K562 (cell line): Measurements from ENCODE around the gene VPS41. TPM values are rescaled to one million over a fixed set of nuclear protein-coding genes. Genes with fewer than 3 reads are reported as not detected.

ENCODE experiments used
- ATAC-seq: fragments of 200-7000 bp; cut with Tn5 transposase; 3 replicates; pipeline ENCODE4 v1.9.1; 2020; ENCODE audit warnings: moderate library complexity
- BruUV-seq: library from RNA; stranded (reverse); fragments of 400-500 nt; replicated peaks from 2 replicates; lab custom pipeline; 2021; lab: Mats Ljungman, UMichigan
- CTCF ChIA-PET: fragments of 300-600 bp; formaldehyde crosslinking; extraction: SDS; loops from one replicate; lab custom pipeline; 2021; ENCODE audit warnings: low intra/inter-chr PET ratio; lab: Yijun Ruan, JAX
- POLR2A ChIA-PET: fragments of 300-600, 350-650 bp; sonication (Branson Sonifier 250); formaldehyde crosslinking; extraction: SDS; loops from one replicate; lab custom pipeline; 2021; ENCODE audit warnings: antibody characterized with exemption, inconsistent platforms; lab: Yijun Ruan, JAX
- DNase-seq, 4 experiments: peaks; one replicate each; pipeline versions ENCODE4 v3.0.0 to v3.0.0-alpha.2; 2011 to 2018; ENCODE audit warnings: low spot score in 3 of 4, mixed read lengths in 3 of 4; ENCODE audit errors: extremely low read depth in 1 of 4
- FAIRE-seq: peaks from 2 replicates; lab custom pipeline; 2011; peaks lifted over from hg19 to GRCh38; lab: Jason Lieb, UNC
- H2AFZ ChIP-seq: 2 replicates; pipeline ENCODE4 v1.6.0; 2011; ENCODE audit warnings: low read depth, low read length, control low read depth, inconsistent platforms
- H3K27ac ChIP-seq: fragments of 200-600 bp; 3 replicates; pipeline ENCODE4 v1.8.0; 2011; ENCODE audit warnings: low read depth, mild to moderate bottlenecking, control low read depth, inconsistent platforms, low read length, moderate library complexity, mixed read lengths; ENCODE audit errors: extremely low read depth
- H3K27me3 ChIP-seq, 2 experiments: fragments of 300-600 bp in 1 of 2; 2 replicates in 1 of 2; 3 replicates in 1 of 2; pipeline versions ENCODE4 v1.6.0 to v1.8.0; 2011; ENCODE audit warnings: inconsistent platforms in 2 of 2, low read length in 2 of 2, mild to moderate bottlenecking in 1 of 2, mixed read lengths in 1 of 2, moderate library complexity in 1 of 2; ENCODE audit not compliant: control insufficient read depth in 2 of 2, insufficient read depth in 2 of 2
- H3K36me3 ChIP-seq: fragments of 300-600 bp; 3 replicates; pipeline ENCODE4 v1.8.0; 2011; ENCODE audit warnings: mild to moderate bottlenecking, low read length, inconsistent platforms; ENCODE audit not compliant: control insufficient read depth, insufficient read depth
- H3K4me1 ChIP-seq, 2 experiments: fragments of 200-600 bp in 1 of 2; replicated peaks in 1 of 2; 2 replicates in 1 of 2; 3 replicates in 1 of 2; pipeline versions ENCODE4 v1.5.1 to v1.8.0; 2011; ENCODE audit warnings: inconsistent platforms in 2 of 2, low read length in 2 of 2, mild to moderate bottlenecking in 1 of 2, mixed read lengths in 1 of 2, moderate library complexity in 1 of 2; ENCODE audit not compliant: control insufficient read depth in 2 of 2, insufficient read depth in 2 of 2
- H3K4me2 ChIP-seq: 2 replicates; pipeline ENCODE4 v1.6.1; 2011; ENCODE audit warnings: low read length, control low read depth, inconsistent platforms, mixed read lengths; ENCODE audit not compliant: insufficient read depth
- H3K4me3 ChIP-seq: fragments of 200-600 bp; sonication (generic), shearing (Covaris generic); 2 replicates; pipeline ENCODE4 v1.5.1; 2016; ENCODE audit warnings: control low read depth, inconsistent platforms
- H3K79me2 ChIP-seq: fragments of 200-600 bp; 3 replicates; pipeline ENCODE4 v1.8.0; 2011; ENCODE audit warnings: low read length, inconsistent platforms; ENCODE audit not compliant: control insufficient read depth, insufficient read depth
- H3K9ac ChIP-seq, 2 experiments: 2 replicates each; pipeline versions ENCODE4 v1.6.0 to v1.6.1; 2011; ENCODE audit warnings: low read depth in 2 of 2, low read length in 2 of 2, control low read depth in 1 of 2, inconsistent platforms in 1 of 2, mild to moderate bottlenecking in 1 of 2, mixed read lengths in 1 of 2; ENCODE audit not compliant: insufficient read depth in 1 of 2
- H3K9me1 ChIP-seq: one replicate; pipeline ENCODE4 v1.6.0; 2011; ENCODE audit warnings: inconsistent platforms, mild to moderate bottlenecking, low read length, moderate library complexity; ENCODE audit not compliant: control insufficient read depth, insufficient read depth
- H3K9me3 ChIP-seq: replicated peaks from 2 replicates; pipeline ENCODE4 v1.5.1; 2011; ENCODE audit warnings: low read depth, low read length, inconsistent platforms; ENCODE audit not compliant: control insufficient read depth, insufficient read depth
- H4K20me1 ChIP-seq: replicated peaks from 2 replicates; pipeline ENCODE4 v1.6.1; 2011; ENCODE audit warnings: low read length, inconsistent platforms, mixed read lengths; ENCODE audit not compliant: control insufficient read depth, insufficient read depth
- DIDO1 ChIP-seq: fragments of 450-650 bp; IDR thresholded peaks from 2 replicates; pipeline ENCODE4 v1.6.1; 2016; ENCODE audit warnings: low read depth, missing biosample characterization, missing genetic modification characterization
- E2F1 ChIP-seq: sonication (generic); formaldehyde crosslinking; IDR thresholded peaks from 2 replicates; pipeline ENCODE4 v1.8.1; 2023; ENCODE audit warnings: mild to moderate bottlenecking, missing genetic modification reagents, moderate library complexity
- ESRRB ChIP-seq: fragments of 250-450 bp; sonication (Bioruptor Pico); IDR thresholded peaks from 2 replicates; pipeline ENCODE4 v1.5.0; 2020; ENCODE audit warnings: mild to moderate bottlenecking, moderate library complexity, borderline replicate concordance
- EWSR1 ChIP-seq: fragments of 450-650 bp; IDR thresholded peaks from 2 replicates; pipeline ENCODE4 v1.6.1; 2018; ENCODE audit warnings: borderline replicate concordance, mild to moderate bottlenecking, low read depth, moderate library complexity; ENCODE audit not compliant: partially characterized antibody
- GMEB1 ChIP-seq: fragments of 250-450 bp; sonication (Bioruptor Pico); IDR thresholded peaks from 2 replicates; pipeline ENCODE4 v1.4.0; 2020; ENCODE audit warnings: mild to moderate bottlenecking
- GTF3C2 ChIP-seq: IDR thresholded peaks from 3 replicates; pipeline ENCODE4 v1.6.1; 2011; ENCODE audit warnings: borderline replicate concordance, mild to moderate bottlenecking, moderate library complexity; ENCODE audit not compliant: insufficient read length; ENCODE audit errors: extremely low read depth
- NCOA4 ChIP-seq: fragments of 450-650 bp; IDR thresholded peaks from 2 replicates; pipeline ENCODE4 v1.6.1; 2018; ENCODE audit warnings: mild to moderate bottlenecking; ENCODE audit not compliant: partially characterized antibody
- NUFIP1 ChIP-seq: fragments of 450-650 bp; IDR thresholded peaks from 2 replicates; pipeline ENCODE4 v1.6.1; 2018; ENCODE audit not compliant: partially characterized antibody
- POLR2A ChIP-seq: fragments of 450-650 bp; conservative IDR thresholded peaks from 2 replicates; pipeline ENCODE4 v1.6.1; 2016
- SRSF7 ChIP-seq: fragments of 200-400 bp; formaldehyde crosslinking; optimal IDR thresholded peaks from 2 replicates; pipeline ENCODE3; 2017; ENCODE audit warnings: mild to moderate bottlenecking, low read depth, low read length
- ZBED1 ChIP-seq: IDR thresholded peaks from 2 replicates; pipeline ENCODE4 v1.6.1; 2014
- ZFP1 ChIP-seq: fragments of 450-650 bp; formaldehyde crosslinking; IDR thresholded peaks from 2 replicates; pipeline ENCODE4 v1.4.0; 2020; ENCODE audit warnings: mild to moderate bottlenecking, mixed read lengths
- ZNF124 ChIP-seq: sonication (generic); formaldehyde crosslinking; IDR thresholded peaks from 2 replicates; pipeline ENCODE4 v1.8.1; 2022; ENCODE audit warnings: missing genetic modification reagents
- ZNF445 ChIP-seq: fragments of 250-450 bp; sonication (Bioruptor Pico); IDR thresholded peaks from 2 replicates; pipeline ENCODE4 v1.4.0; 2020; ENCODE audit warnings: low read depth, mild to moderate bottlenecking, moderate library complexity
- ZNF75A ChIP-seq: fragments of 450-650 bp; formaldehyde crosslinking; IDR thresholded peaks from 2 replicates; pipeline ENCODE4 v1.4.0; 2020; ENCODE audit warnings: mild to moderate bottlenecking
- ZNF764 ChIP-seq: fragments of 250-450 bp; sonication (Bioruptor Pico); IDR thresholded peaks from 2 replicates; pipeline ENCODE4 v1.4.0; 2020; ENCODE audit warnings: low read depth, mild to moderate bottlenecking, moderate library complexity
- ZSCAN32 ChIP-seq: fragments of 450-650 bp; formaldehyde crosslinking; IDR thresholded peaks from 2 replicates; pipeline ENCODE4 v1.4.0; 2020; ENCODE audit warnings: mild to moderate bottlenecking, moderate library complexity
- WGBS: fragments of 100-300 bp; shearing (Covaris generic); methylation state at CpG from one replicate; pipeline ENCODE4 v1.1.6; 2016; ENCODE audit warnings: low coverage, mixed read lengths; ENCODE audit not compliant: insufficient coverage; ENCODE audit errors: missing lambda C conversion rate; 5-methylcytosine and 5-hydroxymethylcytosine counted together
- in situ Hi-C: fragments of 300-500 bp; cut with MboI; formaldehyde crosslinking; loops from 4 replicates; pipeline ENCODE4 v1.15.0; 2018; ENCODE audit warnings: inconsistent platforms, mixed read lengths
- intact Hi-C: fragments of 100-400 bp; cut with micrococcal nuclease; formaldehyde crosslinking; loops from 2 replicates; pipeline ENCODE4 v1.14.2; 2022
- polyA plus RNA-seq, 8 experiments: library from polyadenylated mRNA; depleted of rRNA in 4 of 8; stranded (reverse) in 5 of 8; unstranded in 3 of 8; fragments of >200 nt; fragmentation: Nextera tagmentation in 2 of 8; fragmentation: Illumina TruSeq in 1 of 8; extraction: Ambion mirVana in 2 of 8; extraction: Trizol in 1 of 8; gene quantifications; 2 replicates each; pipeline versions ENCODE4 v1.2.1 to v1.2.3, GENCODE V29; 2011 to 2014; ENCODE audit warnings: inconsistent platforms in 1 of 8, missing spikeins in 1 of 8
- total RNA-seq, 7 experiments: library from RNA; depleted of rRNA in 6 of 7; stranded (reverse); fragments of >200 nt in 6 of 7; fragmentation: Illumina TruSeq in 2 of 7; extraction: Trizol in 2 of 7; gene quantifications; 2 replicates each; pipeline versions ENCODE4 v1.2.1 to v1.2.3, GENCODE V29; 2011 to 2021; ENCODE audit warnings: low replicate concordance in 1 of 7

VPS41 gene
- total and polyA plus RNA-seq, 9 of the 15 experiments (the other 6 are each of a cell fraction or from before 2014, with no cell fraction given): 17.7 to 46.8 (median 32.1) TPM

- no peak for TF ChIP-seq NCOA4
- TF ChIP-seq E2F1 (CRISPR knock-in tag): no peak
- TF ChIP-seq ZNF124 (CRISPR knock-in tag): no peak
- TF ChIP-seq EWSR1: no peak
- no peak for TF ChIP-seq ZNF445 (CRISPR knock-in tag)
These were observed 150.0 kb downstream of the VPS41 start (continued) for GRCh38 chr7:38759028-38759427.

- Histone ChIP-seq H3K9ac (no peak overlapping the region), H3K4me1 (no peaks in the 10 kb centered on the region), H3K4me3 (no peak overlapping the region), H3K27me3 (no peaks in the 10 kb centered on the region), H3K9me1 (no peaks in the 10 kb centered on the region), H3K27ac (no peak overlapping the region), H3K79me2 (no peaks in the 10 kb centered on the region), H4K20me1 (no peaks in the 10 kb centered on the region), H3K36me3 (peaks cover 23% of the 10 kb centered on the region), H2AFZ (no peak overlapping the region), H3K4me2 (no peak overlapping the region), H3K9me3 (no peaks in the 10 kb centered on the region)
- DNase-seq (no peak), FAIRE-seq (no peak), ATAC-seq (no peak)
- in situ Hi-C loops: no loop called here
- WGBS: 88% methylated on average over 3 of the region's 3 CpGs
- POLR2A ChIA-PET: interaction anchor here (0.6 kb wide), 1 partner anchor 442 kb away, joined by 3 read pairs; no protein-coding TSS in a partner anchor
- TF ChIP-seq ZNF764: no peak
- no peak for TF ChIP-seq SRSF7
- TF ChIP-seq GTF3C2: no peak
- no peak for TF ChIP-seq ZSCAN32 (CRISPR knock-in tag)
- no peak for TF ChIP-seq GMEB1 (CRISPR knock-in tag)
- TF ChIP-seq ZNF75A (CRISPR knock-in tag): no peak
- no peak for TF ChIP-seq DIDO1
- TF ChIP-seq POLR2A: no peak
- TF ChIP-seq NUFIP1: no peak
- TF ChIP-seq ZFP1 (CRISPR knock-in tag): no peak
- no peak for TF ChIP-seq ZBED1
- no peak for TF ChIP-seq ESRRB (CRISPR knock-in tag)
- no TSS peak for BruUV-seq
- CTCF ChIA-PET: no interaction called here
- intact Hi-C loops: no loop called here
These were observed 151.1 kb downstream of the VPS41 start for GRCh38 chr7:38757931-38758330.
